GM12878 (cell line): ENCODE results near the gene NUDT7. TPM values are rescaled to one million over a fixed set of nuclear protein-coding genes. Genes with fewer than 3 reads are reported as not detected.

Source experiments
- ATAC-seq: fragments of 200-7000 bp; cut with Tn5 transposase; 3 replicates; pipeline ENCODE4 v1.9.1; 2020; ENCODE audit warnings: mild to moderate bottlenecking, moderate library complexity
- BruUV-seq: library from RNA; stranded (reverse); fragments of 400-500 nt; replicated peaks from 2 replicates; lab custom pipeline; 2021; lab: Mats Ljungman, UMichigan
- CTCF ChIA-PET: fragments of 300-600 bp; sonication (Branson Sonifier 250); formaldehyde crosslinking; extraction: SDS; loops from one replicate; lab custom pipeline; 2021; ENCODE audit warnings: inconsistent platforms; lab: Yijun Ruan, JAX
- POLR2A ChIA-PET: fragments of 350-600 bp; formaldehyde crosslinking; extraction: SDS; loops from one replicate; lab custom pipeline; 2021; ENCODE audit warnings: inconsistent platforms; lab: Charles Lee
- RAD21 ChIA-PET: fragments of 300-600 bp; sonication (Branson Sonifier 250); formaldehyde crosslinking; loops from one replicate; lab custom pipeline; 2023; ENCODE audit warnings: antibody characterized with exemption; ENCODE audit not compliant: unreplicated experiment; lab: Charles Lee
- SMC1A ChIA-PET: fragments of 300-600 bp; sonication (Branson Sonifier 250); formaldehyde crosslinking; loops from one replicate; lab custom pipeline; 2023; ENCODE audit not compliant: unreplicated experiment, uncharacterized antibody; lab: Charles Lee
- DNase-seq: peaks from one replicate; pipeline ENCODE4 v3.0.0-alpha.2; 2011; ENCODE audit warnings: low read depth, low spot score
- FAIRE-seq: peaks from 3 replicates; lab custom pipeline; 2011; peaks lifted over from hg19 to GRCh38; lab: Jason Lieb, UNC
- H2AFZ ChIP-seq: 2 replicates; pipeline ENCODE4 v1.6.0; 2011; ENCODE audit warnings: low read depth, low read length, control low read depth; ENCODE audit not compliant: control insufficient read depth
- H3K27ac ChIP-seq: 2 replicates; pipeline ENCODE4 v1.5.1; 2011; ENCODE audit warnings: control low read depth; ENCODE audit not compliant: control insufficient read depth, insufficient read depth
- H3K27me3 ChIP-seq, 2 experiments: replicated peaks in 1 of 2; 2 replicates each; pipeline versions ENCODE4 v1.6.0 to v1.6.1; 2011; ENCODE audit warnings: low read length in 1 of 2; ENCODE audit not compliant: control insufficient read depth in 2 of 2, insufficient read depth in 2 of 2
- H3K36me3 ChIP-seq, 2 experiments: 2 replicates each; pipeline ENCODE4 v1.5.1; 2011; ENCODE audit warnings: low read length in 1 of 2; ENCODE audit not compliant: control insufficient read depth in 2 of 2, insufficient read depth in 2 of 2
- H3K4me1 ChIP-seq: 2 replicates; pipeline ENCODE4 v1.6.1; 2011; ENCODE audit warnings: mild to moderate bottlenecking, low read length, moderate library complexity, mixed read lengths; ENCODE audit not compliant: control insufficient read depth, insufficient read depth
- H3K4me2 ChIP-seq: 2 replicates; pipeline ENCODE4 v1.6.0; 2011; ENCODE audit warnings: control low read depth; ENCODE audit not compliant: control insufficient read depth, insufficient read depth
- H3K4me3 ChIP-seq: fragments of 200-600 bp; sonication (generic); 2 replicates; pipeline ENCODE4 v1.5.1; 2016
- H3K79me2 ChIP-seq: 2 replicates; pipeline ENCODE4 v1.6.0; 2011; ENCODE audit warnings: low read length; ENCODE audit not compliant: control insufficient read depth, insufficient read depth
- H3K9ac ChIP-seq: 2 replicates; pipeline ENCODE4 v1.8.0; 2011; ENCODE audit warnings: low read length, control low read depth, mixed read lengths; ENCODE audit not compliant: control insufficient read depth, insufficient read depth
- H3K9me3 ChIP-seq: replicated peaks from 3 replicates; pipeline ENCODE4 v1.5.1; 2011; ENCODE audit warnings: mild to moderate bottlenecking, low read length; ENCODE audit not compliant: control insufficient read depth, insufficient read depth
- H4K20me1 ChIP-seq: 2 replicates; pipeline ENCODE4 v1.6.0; 2011; ENCODE audit not compliant: control insufficient read depth, insufficient read depth
- E2F4 ChIP-seq: IDR thresholded peaks from 2 replicates; pipeline ENCODE4 v1.6.1; 2012; ENCODE audit warnings: low read depth, low read length, improper control_type of control experiment
- E4F1 ChIP-seq: fragments of 450-650 bp; IDR thresholded peaks from 2 replicates; pipeline ENCODE4 v1.6.1; 2018; ENCODE audit warnings: borderline replicate concordance, mild to moderate bottlenecking; ENCODE audit not compliant: partially characterized antibody
- NBN ChIP-seq: fragments of 450-650 bp; IDR thresholded peaks from 2 replicates; pipeline ENCODE4 v1.6.1; 2016
- NFYA ChIP-seq: IDR thresholded peaks from 2 replicates; pipeline ENCODE4 v1.6.1; 2011; ENCODE audit warnings: low read depth, mild to moderate bottlenecking, low read length, improper control_type of control experiment, borderline replicate concordance
- RB1 ChIP-seq: fragments of 450-650 bp; formaldehyde crosslinking; IDR thresholded peaks from 2 replicates; pipeline ENCODE4 v1.6.1; 2017; ENCODE audit warnings: mild to moderate bottlenecking, borderline replicate concordance
- ZZZ3 ChIP-seq: IDR thresholded peaks from 2 replicates; pipeline ENCODE4 v1.6.1; 2011; ENCODE audit warnings: low read depth; ENCODE audit not compliant: control insufficient read depth, insufficient read length
- WGBS: methylation state at CpG from one replicate; pipeline ENCODE4 v1.1.6; 2016; ENCODE audit warnings: low lambda C conversion rate; ENCODE audit not compliant: insufficient replicate concordance, insufficient coverage; ENCODE audit errors: missing lambda C conversion rate; 5-methylcytosine and 5-hydroxymethylcytosine counted together
- in situ Hi-C: fragments of 300-500 bp; cut with MboI; formaldehyde crosslinking; loops from 9 replicates; pipeline ENCODE4 v1.14.3; 2018; ENCODE audit warnings: mixed read lengths
- intact Hi-C: fragments of 100-400 bp; cut with micrococcal nuclease; formaldehyde crosslinking; loops from one replicate; pipeline ENCODE4 v1.14.2; 2022; ENCODE audit not compliant: unreplicated experiment
- polyA plus RNA-seq, 11 experiments: library from polyadenylated mRNA; depleted of rRNA in 4 of 11; unstranded in 6 of 11; stranded (reverse) in 5 of 11; fragments of >200 nt; fragmentation: Nextera tagmentation in 4 of 11; fragmentation: Illumina TruSeq in 1 of 11; extraction: Ambion mirVana in 4 of 11; extraction: Trizol in 1 of 11; gene quantifications; 1 replicate in 1 of 11; 2 replicates in 10 of 11; pipeline versions ENCODE4 v1.2.1 to v1.2.3, GENCODE V29; 2011 to 2016; ENCODE audit warnings: inconsistent platforms in 2 of 11, missing spikeins in 2 of 11, low read depth in 1 of 11
- total RNA-seq, 4 experiments: library from RNA; depleted of rRNA in 3 of 4; stranded (reverse); fragments of >200 nt in 3 of 4; fragmentation: Illumina TruSeq in 1 of 4; extraction: Trizol in 1 of 4; gene quantifications; 2 replicates each; pipeline versions ENCODE4 v1.2.1 to v1.2.3, GENCODE V29; 2013 to 2021

NUDT7 gene
- total and polyA plus RNA-seq, 10 of the 15 experiments (the other 5 are each of a cell fraction or from before 2014, with no cell fraction given), result 2.8 to 14.3 (median 5.2) TPM

GRCh38 chr16:77763994-77764393 lies 41.7 kb downstream of the NUDT7 start (continued):
- TF ChIP-seq E2F4, result no peak

GRCh38 chr16:77767211-77767610 lies 44.9 kb downstream of the NUDT7 start:
- Histone ChIP-seq H3K36me3 (no peaks in the 10 kb centered on the region), H4K20me1 (no peaks in the 10 kb centered on the region), H3K27me3 (no peaks in the 10 kb centered on the region; a peak in 1 of 4 replicates), H3K4me3 (no peak overlapping the region), H3K79me2 (no peaks in the 10 kb centered on the region), H2AFZ (no peak overlapping the region), H3K4me1 (no peaks in the 10 kb centered on the region), H3K27ac (no peak overlapping the region), H3K9ac (no peak overlapping the region), H3K9me3 (no peaks in the 10 kb centered on the region), H3K4me2 (no peak overlapping the region)
- intact Hi-C loops, result no loop called here
- FAIRE-seq (no peak), DNase-seq (no peak), ATAC-seq (no peak)
- ChIA-PET SMC1A (no interaction called here), POLR2A (no interaction called here), RAD21 (no interaction called here), CTCF (no interaction called here)
- TF ChIP-seq E4F1, result no peak
- TF ChIP-seq ZZZ3, result no peak
- TF ChIP-seq NFYA, result no peak
- no peak for TF ChIP-seq RB1
- TF ChIP-seq NBN, result no peak
- 58% methylated on average over 4 of the region's 4 CpGs for WGBS
- in situ Hi-C loops, result no loop called here
- no TSS peak for BruUV-seq
